ENCODE data around the gene SRRM5. TPM values are rescaled to one million over a fixed set of nuclear protein-coding genes. Genes with fewer than 3 reads are reported as not detected.

The SRRM5 gene
- total and polyA plus RNA-seq, 8 donors: 0.06 to 1.3 (median 0.26) TPM; not detected in 2

DNA sequence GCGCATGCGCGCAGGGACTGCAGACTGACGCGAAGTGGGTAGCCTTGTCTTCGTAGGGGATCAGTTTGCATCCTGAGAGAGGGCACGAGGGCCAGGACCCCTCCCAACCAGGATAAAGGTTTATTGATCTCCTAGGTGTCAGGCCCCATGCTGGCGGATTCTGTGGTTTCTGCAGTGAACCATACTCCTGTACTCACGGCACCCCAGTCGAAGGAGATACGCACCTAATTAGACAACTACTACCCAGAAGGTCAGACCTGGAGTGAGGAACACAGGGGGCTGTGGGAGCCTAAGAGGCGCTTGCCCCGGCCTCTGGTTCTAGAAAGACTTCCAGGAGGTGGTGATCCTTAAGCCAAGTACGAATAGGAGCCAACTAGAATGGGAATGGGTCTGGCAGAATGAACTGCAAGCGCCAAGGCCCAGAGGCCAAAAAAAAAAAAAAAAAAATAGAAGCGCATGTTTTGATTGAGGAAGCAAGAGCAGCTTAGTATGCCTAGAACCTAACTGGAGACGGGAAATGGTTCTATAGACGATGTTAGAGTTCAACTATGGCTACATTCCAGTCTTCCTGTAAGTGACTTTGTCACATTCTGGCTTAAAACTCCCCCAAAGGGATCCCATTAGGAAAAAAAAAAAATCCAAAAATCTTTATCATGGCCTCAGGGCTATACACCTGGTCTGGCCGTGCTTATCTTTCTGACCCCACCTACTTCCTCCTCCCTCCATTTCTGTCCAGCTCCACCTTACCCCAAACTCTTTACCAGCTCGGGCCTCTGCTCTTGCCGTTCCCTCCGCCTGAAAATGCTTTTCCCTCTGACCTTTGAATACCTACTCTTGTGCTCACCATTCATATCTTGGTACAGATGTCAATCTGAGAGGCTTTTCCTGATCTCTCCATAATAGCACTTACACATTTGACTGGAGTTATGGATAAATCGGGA lies 8.4 kb downstream of the SRRM5 start:
- H3K27ac ChIP-seq: peak overlapping the region; percentile 90 to 94 (median 91)
- no peak for TF ChIP-seq CTCF (IDR thresholded peaks at IDR 0.05)
- no peaks in the 10 kb centered on the region for H3K27me3 ChIP-seq
- WGBS, 2 donors: 32 to 41% methylated on average over 23 of the region's 23 CpGs
- ATAC-seq (no peak), FAIRE-seq (no peak), DNase-seq (peak in 2 of 6 donors; percentile 88 to 94)
- H3K4me3 ChIP-seq: peak overlapping the region; percentile 69 to 80 (median 70)
- no peaks in the 10 kb centered on the region for H3K9me3 ChIP-seq
- no peaks in the 10 kb centered on the region for H3K36me3 ChIP-seq
- intact Hi-C loops (cut with DNase I): no loop called here
- H3K4me1 ChIP-seq: peaks cover 0 to 7% (median 0%) of the 10 kb centered on the region in 3 donors

- no peak for TF ChIP-seq CTCF (IDR thresholded peaks at IDR 0.05)
- ATAC-seq (no peak), FAIRE-seq (no peak), DNase-seq (no peak)
- Histone ChIP-seq H3K27ac (no peak overlapping the region), H3K4me3 (no peak overlapping the region), H3K4me1 (peaks cover 0 to 7% (median 0%) of the 10 kb centered on the region in 3 donors), H3K36me3 (no peaks in the 10 kb centered on the region), H3K27me3 (no peaks in the 10 kb centered on the region), H3K9me3 (no peaks in the 10 kb centered on the region)
- 49 to 59% methylated on average over 4 of the region's 4 CpGs for WGBS, 2 donors
- intact Hi-C loops (cut with DNase I): no loop called here
These were observed 10.2 kb downstream of the SRRM5 start for GRCh38 chr19:43622070-43622469.

- intact Hi-C loops (cut with DNase I): no loop called here
- ATAC-seq: no peak
- TF ChIP-seq CTCF (IDR thresholded peaks at IDR 0.05): no peak
- Histone ChIP-seq H3K27me3 (no peaks in the 10 kb centered on the region), H3K36me3 (no peaks in the 10 kb centered on the region), H3K9me3 (no peaks in the 10 kb centered on the region), H3K4me3 (no peak overlapping the region), H3K4me1 (peaks cover 0 to 7% (median 0%) of the 10 kb centered on the region in 3 donors), H3K27ac (no peak overlapping the region)
- WGBS, 2 donors: 86 to 88% methylated on average over 1 of the region's 1 CpG
- no peak for DNase-seq
- no peak for FAIRE-seq
These were observed 11.1 kb downstream of the SRRM5 start for GRCh38 chr19:43622956-43623355.

GRCh38 chr19:43623889-43624670 lies 12.2 kb downstream of the SRRM5 start:
- WGBS, 2 donors: 91% methylated on average over 35 of the region's 35 CpGs
- no peaks in the 10 kb centered on the region for H3K9me3 ChIP-seq
- ATAC-seq: no peak

More at GRCh38 chr19:43623889-43624670, 12.2 kb downstream of the SRRM5 start:
- H3K27me3 ChIP-seq: no peaks in the 10 kb centered on the region
- no peak overlapping the region for H3K27ac ChIP-seq
- no peaks in the 10 kb centered on the region for H3K36me3 ChIP-seq
- DNase-seq (no peak), FAIRE-seq (no peak)
- intact Hi-C loops (cut with DNase I): no loop called here
- no peak overlapping the region for H3K4me3 ChIP-seq
- no peak for TF ChIP-seq CTCF (IDR thresholded peaks at IDR 0.05)
- no peaks in the 10 kb centered on the region for H3K4me1 ChIP-seq

Data from pancreas (tissue), 10 donors.